ENCODE results near the gene TTF2. TPM values are rescaled to one million over a fixed set of nuclear protein-coding genes. Genes with fewer than 3 reads are reported as not detected.

TTF2 gene
- total RNA-seq, 1 experiment from 2014 or later: 31.9 TPM

GRCh38 chr1:117014209-117014608 lies 45.9 kb upstream of the TTF2 start:
- Mint-ChIP-seq H3K27ac (ENCODE audit: unreplicated experiment) (no peak overlapping the region), H3K27me3 (ENCODE audit: insufficient read depth, unreplicated experiment) (no peaks in the 10 kb centered on the region), H3K9me3 (ENCODE audit: unreplicated experiment) (no peaks in the 10 kb centered on the region), H3K4me3 (ENCODE audit: unreplicated experiment) (no peak overlapping the region), H3K36me3 (ENCODE audit: insufficient read depth, unreplicated experiment) (no peaks in the 10 kb centered on the region), H3K4me1 (ENCODE audit: low read depth, unreplicated experiment) (peaks cover 5% of the 10 kb centered on the region)
- no peaks in the 10 kb centered on the region for H3K9me3 ChIP-seq
- intact Hi-C loops (cut with micrococcal nuclease; ENCODE audit: unreplicated experiment): no loop called here
- no TSS peak for BruUV-seq (replicated peaks)
- 0 out of 2 replicates have a peak, but pooled peaks cover 7% of the 10 kb centered on the region for H3K4me1 ChIP-seq
- POLR2A ChIA-PET: no interaction called here
- no peak for TF ChIP-seq CTCF (IDR thresholded peaks at IDR 0.05; ENCODE audit: insufficient read depth in 1 of 2, low read depth in 1 of 2, low read length in 1 of 2, severe bottlenecking in 1 of 2, unreplicated experiment in 1 of 2)
- H3K4me3 ChIP-seq (ENCODE audit: low read depth, low read length): no peak overlapping the region
- CTCF ChIA-PET: no interaction called here
- DNase-seq: no peak
- H3K27me3 ChIP-seq (replicated peaks; ENCODE audit: control insufficient read depth, insufficient read depth, low read length): no peaks in the 10 kb centered on the region
- H3K36me3 ChIP-seq (ENCODE audit: control insufficient read depth, insufficient read depth, low read length): no peaks in the 10 kb centered on the region

GRCh38 chr1:117015724-117016123 lies 44.4 kb upstream of the TTF2 start:
- no peak overlapping the region for H3K4me3 ChIP-seq (ENCODE audit: low read depth, low read length)
- Mint-ChIP-seq H3K4me3 (ENCODE audit: unreplicated experiment) (no peak overlapping the region), H3K36me3 (ENCODE audit: insufficient read depth, unreplicated experiment) (no peaks in the 10 kb centered on the region), H3K27ac (ENCODE audit: unreplicated experiment) (no peak overlapping the region), H3K9me3 (ENCODE audit: unreplicated experiment) (no peaks in the 10 kb centered on the region), H3K27me3 (ENCODE audit: insufficient read depth, unreplicated experiment) (no peaks in the 10 kb centered on the region), H3K4me1 (ENCODE audit: low read depth, unreplicated experiment) (peaks cover 5% of the 10 kb centered on the region)
- ChIA-PET CTCF (no interaction called here), POLR2A (no interaction called here)
- no peaks in the 10 kb centered on the region for H3K36me3 ChIP-seq (ENCODE audit: control insufficient read depth, insufficient read depth, low read length)
- 0 out of 2 replicates have a peak, but pooled peaks cover 7% of the 10 kb centered on the region for H3K4me1 ChIP-seq
- no peaks in the 10 kb centered on the region for H3K27me3 ChIP-seq (replicated peaks; ENCODE audit: control insufficient read depth, insufficient read depth, low read length)
- no peaks in the 10 kb centered on the region for H3K9me3 ChIP-seq
- no TSS peak for BruUV-seq (replicated peaks)
- DNase-seq: no peak
- TF ChIP-seq CTCF (IDR thresholded peaks at IDR 0.05; ENCODE audit: insufficient read depth in 1 of 2, low read depth in 1 of 2, low read length in 1 of 2, severe bottlenecking in 1 of 2, unreplicated experiment in 1 of 2): no peak
- intact Hi-C loops (cut with micrococcal nuclease; ENCODE audit: unreplicated experiment): no loop called here

GRCh38 chr1:117017062-117017461 lies 43.1 kb upstream of the TTF2 start:
- no peak overlapping the region for H3K27ac Mint-ChIP-seq (ENCODE audit: unreplicated experiment)
- peaks cover 5% of the 10 kb centered on the region for H3K4me1 Mint-ChIP-seq (ENCODE audit: low read depth, unreplicated experiment)
- H3K4me3 Mint-ChIP-seq (ENCODE audit: unreplicated experiment): no peak overlapping the region
- ChIA-PET POLR2A (no interaction called here), CTCF (no interaction called here)
- no peaks in the 10 kb centered on the region for H3K9me3 ChIP-seq
- H3K27me3 ChIP-seq (replicated peaks; ENCODE audit: control insufficient read depth, insufficient read depth, low read length): no peaks in the 10 kb centered on the region
- H3K36me3 Mint-ChIP-seq (ENCODE audit: insufficient read depth, unreplicated experiment): no peaks in the 10 kb centered on the region
- no peak overlapping the region for H3K4me3 ChIP-seq (ENCODE audit: low read depth, low read length)
- no peak for DNase-seq
- BruUV-seq (replicated peaks): no TSS peak
- no peaks in the 10 kb centered on the region for H3K36me3 ChIP-seq (ENCODE audit: control insufficient read depth, insufficient read depth, low read length)
- 0 out of 2 replicates have a peak, but pooled peaks cover 7% of the 10 kb centered on the region for H3K4me1 ChIP-seq
- intact Hi-C loops (cut with micrococcal nuclease; ENCODE audit: unreplicated experiment): no loop called here
- TF ChIP-seq CTCF (IDR thresholded peaks at IDR 0.05; ENCODE audit: insufficient read depth in 1 of 2, low read depth in 1 of 2, low read length in 1 of 2, severe bottlenecking in 1 of 2, unreplicated experiment in 1 of 2): no peak
- H3K9me3 Mint-ChIP-seq (ENCODE audit: unreplicated experiment): no peaks in the 10 kb centered on the region
- H3K27me3 Mint-ChIP-seq (ENCODE audit: insufficient read depth, unreplicated experiment): no peaks in the 10 kb centered on the region

Measured in Caco-2 (cell line).